Loucy (cell line): ENCODE measurements around the gene THSD7A.

Experiments
- H2AFZ ChIP-seq: fragments of 200-600 bp; sonication (generic); 2 replicates; pipeline ENCODE4 v1.6.0; 2016; ENCODE audit warnings: antibody characterized with exemption, mild to moderate bottlenecking, low read length, moderate library complexity
- H3F3A ChIP-seq: fragments of 200-600 bp; 2 replicates; pipeline ENCODE4 v1.6.0; 2016; ENCODE audit warnings: antibody characterized with exemption, low read depth, mild to moderate bottlenecking
- H3K27me3 ChIP-seq: fragments of 200-600 bp; sonication (generic); 2 replicates; pipeline ENCODE4 v1.6.1; 2014; ENCODE audit warnings: low read length, mild to moderate bottlenecking; ENCODE audit not compliant: insufficient read depth, poor library complexity, severe bottlenecking
- H3K36me3 ChIP-seq: fragments of 200-600 bp; sonication (generic); 2 replicates; pipeline ENCODE4 v1.6.1; 2016; ENCODE audit warnings: low read length; ENCODE audit not compliant: insufficient read depth
- H3K4me1 ChIP-seq: fragments of 200-600 bp; sonication (generic); 2 replicates; pipeline ENCODE4 v1.5.1; 2014; ENCODE audit warnings: low read length, mild to moderate bottlenecking; ENCODE audit not compliant: insufficient read depth, poor library complexity, severe bottlenecking
- H3K4me2 ChIP-seq: fragments of 200-600 bp; sonication (generic); 2 replicates; pipeline ENCODE4 v1.6.0; 2014; ENCODE audit warnings: antibody characterized with exemption, low read length, low read depth, mild to moderate bottlenecking; ENCODE audit not compliant: poor library complexity, severe bottlenecking
- H3K4me3 ChIP-seq: fragments of 200-600 bp; sonication (generic); 2 replicates; pipeline ENCODE4 v1.5.1; 2014; ENCODE audit warnings: low read length, mild to moderate bottlenecking, mixed read lengths; ENCODE audit not compliant: poor library complexity, severe bottlenecking
- H3K79me2 ChIP-seq: fragments of 200-600 bp; sonication (generic); 2 replicates; pipeline ENCODE4 v1.6.1; 2014; ENCODE audit warnings: low read length; ENCODE audit not compliant: insufficient read depth
- H3K9ac ChIP-seq: fragments of 200-600 bp; sonication (generic); 2 replicates; pipeline ENCODE4 v1.6.0; 2014; ENCODE audit warnings: mild to moderate bottlenecking, low read depth, low read length, moderate library complexity; ENCODE audit not compliant: poor library complexity, severe bottlenecking
- H3K9me2 ChIP-seq: fragments of 200-600 bp; sonication (generic); replicated peaks from 2 replicates; pipeline ENCODE4 v1.6.1; 2016; ENCODE audit warnings: low read depth, low read length, mixed read lengths
- H3K9me3 ChIP-seq: fragments of 200-600 bp; sonication (generic); 2 replicates; pipeline ENCODE4 v1.6.1; 2014; ENCODE audit warnings: mild to moderate bottlenecking, antibody characterized with exemption, low read length, low read depth; ENCODE audit not compliant: insufficient read depth
- H4K20me1 ChIP-seq: fragments of 200-600 bp; sonication (generic); 2 replicates; pipeline ENCODE4 v1.6.0; 2014; ENCODE audit warnings: antibody characterized with exemption, low read length, mild to moderate bottlenecking; ENCODE audit not compliant: insufficient read depth, poor library complexity, severe bottlenecking
- EZH2phosphoT487 ChIP-seq: fragments of 200-600 bp; IDR thresholded peaks from 2 replicates; pipeline ENCODE4 v1.6.1; 2018; ENCODE audit warnings: antibody characterized with exemption, mild to moderate bottlenecking, moderate library complexity, borderline replicate concordance
- TF ChIP-seq, protein P1 (sequence below): fragments of 200-600 bp; sonication (generic); conservative IDR thresholded peaks from 2 replicates; pipeline ENCODE4 v1.5.1; 2014; ENCODE audit warnings: mild to moderate bottlenecking, antibody characterized with exemption, low read length

THSD7A gene

DNA sequence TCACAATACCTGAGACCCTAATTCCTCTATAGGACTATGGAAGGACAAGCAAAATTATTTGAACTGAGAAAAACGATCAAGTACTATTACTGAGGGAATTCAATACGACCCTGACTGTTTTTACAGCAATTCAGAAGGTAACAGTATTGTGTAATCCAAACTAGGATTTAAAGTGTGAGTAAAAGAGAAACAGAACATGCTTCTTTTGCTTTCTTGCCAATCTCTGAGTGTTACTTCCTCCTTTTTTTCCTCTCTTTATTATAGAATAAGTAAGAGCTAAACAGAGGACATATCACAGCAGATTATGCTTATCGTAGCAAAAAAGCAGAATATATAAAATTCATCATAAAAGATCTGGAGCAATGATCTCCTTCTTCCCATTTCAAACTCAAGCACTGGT lies 292.1 kb downstream of the THSD7A start:
- no peaks in the 10 kb centered on the region for H3K27me3 ChIP-seq
- H3K4me2 ChIP-seq, result peak overlapping the region; percentile 55
- H3K9ac ChIP-seq, result peak overlapping the region; percentile 45
- 0 out of 2 replicates have a peak, but pooled peaks cover 4% of the 10 kb centered on the region for H3K9me3 ChIP-seq
- peak overlapping the region; percentile 74 for H2AFZ ChIP-seq
- peaks cover 5% of the 10 kb centered on the region; the same call in 1 of the 2 replicates for H3F3A ChIP-seq
- H3K9me2 ChIP-seq, result no peaks in the 10 kb centered on the region
- H4K20me1 ChIP-seq, result no peaks in the 10 kb centered on the region
- no peaks in the 10 kb centered on the region for H3K36me3 ChIP-seq
- peaks cover 28% of the 10 kb centered on the region for H3K4me1 ChIP-seq
- H3K4me3 ChIP-seq, result peak overlapping the region; percentile 40
- H3K79me2 ChIP-seq, result no peaks in the 10 kb centered on the region
- TF ChIP-seq, protein P1, sequence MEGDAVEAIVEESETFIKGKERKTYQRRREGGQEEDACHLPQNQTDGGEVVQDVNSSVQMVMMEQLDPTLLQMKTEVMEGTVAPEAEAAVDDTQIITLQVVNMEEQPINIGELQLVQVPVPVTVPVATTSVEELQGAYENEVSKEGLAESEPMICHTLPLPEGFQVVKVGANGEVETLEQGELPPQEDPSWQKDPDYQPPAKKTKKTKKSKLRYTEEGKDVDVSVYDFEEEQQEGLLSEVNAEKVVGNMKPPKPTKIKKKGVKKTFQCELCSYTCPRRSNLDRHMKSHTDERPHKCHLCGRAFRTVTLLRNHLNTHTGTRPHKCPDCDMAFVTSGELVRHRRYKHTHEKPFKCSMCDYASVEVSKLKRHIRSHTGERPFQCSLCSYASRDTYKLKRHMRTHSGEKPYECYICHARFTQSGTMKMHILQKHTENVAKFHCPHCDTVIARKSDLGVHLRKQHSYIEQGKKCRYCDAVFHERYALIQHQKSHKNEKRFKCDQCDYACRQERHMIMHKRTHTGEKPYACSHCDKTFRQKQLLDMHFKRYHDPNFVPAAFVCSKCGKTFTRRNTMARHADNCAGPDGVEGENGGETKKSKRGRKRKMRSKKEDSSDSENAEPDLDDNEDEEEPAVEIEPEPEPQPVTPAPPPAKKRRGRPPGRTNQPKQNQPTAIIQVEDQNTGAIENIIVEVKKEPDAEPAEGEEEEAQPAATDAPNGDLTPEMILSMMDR, result no peak
- no peak for TF ChIP-seq EZH2phosphoT487

DNA sequence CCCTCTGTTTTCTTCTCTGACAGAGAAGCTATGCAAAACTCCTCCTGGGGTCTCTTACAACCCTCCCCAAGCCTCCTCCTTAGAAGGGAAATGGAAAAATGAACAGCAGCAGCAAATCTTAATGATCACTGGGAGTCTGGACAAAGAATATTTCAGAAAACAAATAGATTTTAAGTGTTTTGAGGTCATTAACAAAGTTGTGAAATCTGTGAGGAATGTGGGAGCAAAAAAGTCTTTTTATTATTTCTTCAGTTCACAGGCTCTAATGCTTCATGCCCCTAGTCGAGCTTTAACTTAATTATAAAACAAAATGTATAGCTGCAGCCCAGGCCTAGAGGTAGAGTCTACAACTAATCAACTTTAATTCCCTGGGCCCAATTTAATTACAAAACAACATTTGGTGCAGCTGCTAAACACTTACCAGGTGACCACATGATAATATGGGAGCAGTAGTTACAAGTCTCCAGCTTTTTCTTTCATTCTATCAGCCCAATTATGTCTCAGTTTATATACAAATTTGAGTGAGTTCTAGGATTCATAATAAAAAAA lies 293.2 kb downstream of the THSD7A start:
- H3K9me2 ChIP-seq, result no peaks in the 10 kb centered on the region
- H3K36me3 ChIP-seq, result no peaks in the 10 kb centered on the region
- peak overlapping the region; percentile 55 for H3K4me2 ChIP-seq
- 0 out of 2 replicates have a peak, but pooled peaks cover 4% of the 10 kb centered on the region for H3K9me3 ChIP-seq
- no peaks in the 10 kb centered on the region for H4K20me1 ChIP-seq
- H2AFZ ChIP-seq, result peak overlapping the region; percentile 36; the same call in 1 of the 2 replicates
- H3K27me3 ChIP-seq, result no peaks in the 10 kb centered on the region
- H3F3A ChIP-seq, result peaks cover 5% of the 10 kb centered on the region; the same call in 1 of the 2 replicates
- no peak overlapping the region for H3K9ac ChIP-seq
- TF ChIP-seq, protein P1, result no peak
- H3K79me2 ChIP-seq, result no peaks in the 10 kb centered on the region
- peaks cover 28% of the 10 kb centered on the region for H3K4me1 ChIP-seq
- peak overlapping the region; percentile 0 for H3K4me3 ChIP-seq

DNA sequence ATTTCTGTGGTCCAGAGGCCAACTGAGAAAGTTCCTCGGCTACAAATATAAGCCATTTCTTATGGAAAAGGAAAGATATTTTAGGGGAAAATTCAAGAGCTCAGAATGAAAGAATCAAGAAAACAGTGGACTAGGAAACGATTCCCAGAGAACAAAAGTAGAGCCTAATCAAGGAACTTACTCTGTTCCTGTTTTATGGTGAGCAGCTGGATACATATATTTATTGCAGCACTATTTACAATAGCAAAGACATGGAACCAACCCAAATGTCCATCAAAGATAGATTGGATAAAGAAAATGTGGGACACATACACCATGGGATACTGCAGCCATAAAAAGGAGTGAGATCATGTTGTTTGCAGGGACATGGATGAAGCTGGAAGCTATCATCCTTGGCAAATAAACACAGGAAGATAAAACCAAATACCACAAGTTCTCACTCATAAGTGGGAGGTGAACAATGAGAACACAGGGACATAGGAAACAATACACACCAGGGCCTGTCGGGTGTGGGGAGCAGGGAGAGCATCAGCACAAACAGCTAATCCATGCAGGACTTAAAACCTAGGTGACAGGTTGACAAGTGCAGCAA lies 298.7 kb downstream of the THSD7A start:
- Histone ChIP-seq H2AFZ (0 out of 2 replicates have a peak overlapping the region, but pooled peaks have one; percentile 19), H3K9me3 (no peaks in the 10 kb centered on the region), H3K36me3 (no peaks in the 10 kb centered on the region), H3K27me3 (no peaks in the 10 kb centered on the region), H3K4me3 (no peak overlapping the region), H3K4me1 (no peaks in the 10 kb centered on the region), H3K9ac (no peak overlapping the region), H3K9me2 (no peaks in the 10 kb centered on the region), H3K4me2 (no peak overlapping the region), H4K20me1 (no peaks in the 10 kb centered on the region), H3F3A (no peaks in the 10 kb centered on the region), H3K79me2 (no peaks in the 10 kb centered on the region)
- TF ChIP-seq EZH2phosphoT487, result no peak
- TF ChIP-seq, protein P1, result no peak
